ENCODE results near the gene ARSA. TPM values are rescaled to one million over a fixed set of nuclear protein-coding genes. Genes with fewer than 3 reads are reported as not detected.

Gene ARSA
- total RNA-seq, 4 donors from 2014 or later = 19.9 to 56.1 (median 32.4) TPM

DNA sequence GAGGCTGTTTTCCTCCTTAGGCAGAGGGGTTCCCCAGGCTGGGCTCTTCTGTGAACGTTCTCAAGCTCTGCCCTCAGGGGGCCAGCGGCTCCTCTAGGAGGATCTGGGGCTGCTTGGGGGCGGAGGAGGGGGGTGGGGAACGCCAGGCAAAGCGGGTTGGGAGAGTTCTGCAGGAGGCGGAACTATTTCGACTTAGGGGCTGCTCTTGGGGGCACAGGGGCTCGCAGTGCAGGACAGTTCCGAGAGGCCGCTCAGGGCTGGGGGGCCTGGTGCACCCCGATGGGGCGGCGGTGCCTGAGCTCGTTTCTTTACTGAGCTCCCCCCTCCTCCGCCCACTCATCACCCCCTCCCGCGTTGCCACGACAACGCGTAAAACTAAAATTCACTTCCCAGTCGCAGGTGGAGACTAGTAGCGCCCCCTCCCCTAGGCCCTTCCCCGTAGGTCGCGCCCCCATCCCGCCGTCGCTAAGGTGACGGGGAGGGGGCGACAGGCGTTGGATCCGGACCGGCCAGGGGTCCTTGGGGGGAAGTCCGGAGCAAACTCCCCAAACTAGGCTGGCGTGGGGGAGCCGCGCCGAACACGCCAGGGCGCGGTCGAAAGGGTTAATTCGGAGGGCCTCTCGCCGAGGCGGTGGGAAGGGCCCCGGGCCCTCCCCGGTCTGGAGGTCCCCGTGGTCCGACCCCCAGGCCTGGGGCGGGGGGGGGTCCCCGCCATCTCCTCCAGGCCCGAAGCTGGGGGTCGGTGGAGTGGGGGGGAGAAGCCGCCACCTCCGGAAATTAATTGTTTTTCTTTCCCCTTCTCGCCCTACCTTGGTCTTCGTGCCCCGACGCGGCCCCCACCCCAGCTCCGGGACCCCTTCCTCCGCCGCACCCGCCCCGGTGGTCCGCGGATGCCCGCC, 45.5 kb upstream of the ARSA start:
- no peak for TF ChIP-seq CTCF (IDR thresholded peaks at IDR 0.05; ENCODE audit: low read depth)

DNA sequence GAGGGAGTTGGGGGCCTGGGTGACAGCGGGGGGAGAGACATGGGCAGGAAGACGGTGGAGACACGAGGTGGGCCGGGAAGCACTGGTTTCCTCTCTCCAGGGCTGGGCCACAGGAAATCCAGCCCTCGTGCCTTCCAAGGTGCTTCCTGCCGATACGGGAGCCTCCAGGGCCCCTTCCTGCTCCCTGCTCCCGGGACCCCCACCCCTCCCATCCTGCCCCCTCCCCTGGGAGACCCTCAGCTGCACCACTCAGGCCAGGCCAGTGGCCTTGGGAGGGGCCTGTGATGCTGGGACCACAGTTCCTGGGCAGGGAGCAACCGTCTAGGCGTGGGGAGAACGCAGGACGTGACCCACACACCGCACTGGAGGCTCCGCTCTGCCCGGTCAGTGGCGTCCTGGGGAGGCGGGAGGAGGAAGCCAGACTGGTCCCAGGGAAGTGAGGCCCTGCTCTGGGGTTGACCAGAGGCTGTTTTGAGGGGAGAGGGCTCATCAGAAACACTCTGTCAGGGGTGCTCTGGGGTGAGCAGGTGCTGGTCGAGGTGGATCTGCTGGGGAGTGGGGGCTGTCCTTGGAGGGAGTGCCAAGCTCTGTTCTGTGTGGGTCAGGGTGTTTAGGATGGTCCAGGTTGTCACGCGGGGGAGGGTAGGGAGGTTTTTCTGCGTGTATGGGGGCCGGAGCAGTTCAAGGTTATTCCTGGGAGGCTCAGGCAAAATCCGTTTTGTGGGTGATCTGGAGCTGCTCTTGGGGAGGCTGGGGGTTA, 44.7 kb upstream of the ARSA start, which contains the start of gene SHANK3:
Gene SHANK3, plus strand, starts transcription at position 353 of the 760 bp plus-strand sequence.
- no peak for TF ChIP-seq CTCF (IDR thresholded peaks at IDR 0.05; ENCODE audit: low read depth)

DNA sequence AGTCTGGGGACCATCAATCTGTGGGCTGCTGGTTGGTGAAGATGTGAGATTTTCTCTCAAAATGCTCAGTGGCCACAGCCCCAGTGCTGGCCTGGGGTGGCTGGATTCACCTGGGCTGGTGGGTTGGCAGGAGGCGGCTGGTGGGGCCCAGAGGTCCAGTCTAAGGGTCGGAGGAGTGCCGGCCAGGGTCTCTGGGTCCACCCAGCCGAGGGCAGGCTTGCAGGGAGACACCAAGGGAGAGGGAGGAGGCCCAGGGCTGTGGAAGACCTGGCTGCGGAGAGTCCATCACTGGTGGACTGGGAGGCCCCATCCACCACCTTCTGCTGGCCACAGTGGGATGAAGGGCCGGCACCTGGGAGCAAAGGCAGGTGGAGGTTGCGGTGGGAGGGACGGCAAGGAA, 44.1 kb upstream of the ARSA start:
- no peak for TF ChIP-seq CTCF (IDR thresholded peaks at IDR 0.05; ENCODE audit: low read depth)

DNA sequence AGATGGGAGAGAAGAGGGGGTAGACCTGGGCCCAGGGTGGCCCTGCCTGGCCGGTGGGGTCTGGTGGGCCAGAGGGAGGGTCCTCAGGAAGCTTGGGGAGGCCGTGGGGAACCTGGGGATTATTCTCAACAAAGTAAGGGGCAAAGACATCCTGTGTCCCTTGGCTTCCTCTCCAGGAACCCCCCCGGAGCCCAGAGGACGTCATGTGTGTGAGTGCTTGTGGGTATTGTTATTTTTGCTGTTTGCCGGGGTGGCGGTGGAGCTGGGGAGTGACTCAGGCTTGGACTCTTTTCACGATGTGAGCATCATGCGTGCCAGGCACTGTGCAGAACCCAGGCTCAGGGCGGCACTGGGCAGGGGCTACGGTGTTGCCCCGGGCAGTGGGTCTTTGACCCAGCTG, 43.7 kb upstream of the ARSA start:
- no peak for TF ChIP-seq CTCF (IDR thresholded peaks at IDR 0.05; ENCODE audit: low read depth)

GRCh38 chr22:50670914-50671538, 43.1 kb upstream of the ARSA start:
- TF ChIP-seq CTCF (IDR thresholded peaks at IDR 0.05; ENCODE audit: low read depth) = no peak

DNA sequence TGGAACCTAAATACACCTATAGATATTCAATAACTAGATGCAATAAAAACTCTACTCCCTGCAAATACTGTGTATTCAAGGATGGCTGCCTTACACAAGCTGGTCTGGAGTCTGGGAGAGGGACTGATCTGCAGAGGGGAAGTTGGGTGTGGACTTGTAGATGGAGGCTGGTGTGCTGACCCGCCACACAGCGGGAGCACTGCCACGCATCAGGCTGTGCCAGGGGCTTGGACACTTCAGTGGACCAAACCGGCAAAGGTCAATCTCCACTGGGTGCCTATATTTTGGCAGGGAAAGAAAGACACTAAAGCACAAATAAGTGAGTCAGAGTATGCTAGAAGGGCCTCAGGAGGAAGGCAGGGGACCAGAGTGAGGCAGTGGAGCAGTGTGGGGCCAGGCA, 42.6 kb upstream of the ARSA start:
- TF ChIP-seq CTCF (IDR thresholded peaks at IDR 0.05; ENCODE audit: low read depth) = no peak

GRCh38 chr22:50665738-50666137, 37.8 kb upstream of the ARSA start:
- TF ChIP-seq CTCF (IDR thresholded peaks at IDR 0.05; ENCODE audit: low read depth) = no peak

Measured in subcutaneous adipose tissue (tissue), 4 donors.